GM13977 (cell line): ENCODE measurements around the gene LAMC3.

ENCODE experiments used
- DNase-seq: peaks from one replicate; pipeline ENCODE4 v3.0.0; 2012; ENCODE audit warnings: low spot score
- CTCF ChIP-seq: IDR thresholded peaks from 2 replicates; pipeline ENCODE4 v1.5.1; 2012; ENCODE audit warnings: mild to moderate bottlenecking, control low read depth; ENCODE audit not compliant: insufficient read depth; ENCODE audit errors: extremely low read depth, missing control alignments
- in situ Hi-C: fragments of 300-500 bp; cut with MboI; formaldehyde crosslinking; loops from one replicate; pipeline ENCODE4 v1.12.0; 2022; ENCODE audit warnings: low sequenced_read_pairs, low pct_unique_long_range_greater_than_20kb, mixed read lengths, inconsistent platforms; ENCODE audit not compliant: unreplicated experiment

The LAMC3 gene

GRCh38 chr9:131008086-131008485, 888 bp upstream of the LAMC3 start:
- no peak for TF ChIP-seq CTCF
- no peak for DNase-seq
- in situ Hi-C loops: no loop called here

GRCh38 chr9:131008563-131008908, 438 bp upstream of the LAMC3 start:
- in situ Hi-C loops: no loop called here
- TF ChIP-seq CTCF: no peak

GRCh38 chr9:131010482-131011273, 1.7 kb downstream of the LAMC3 start:
- no peak for TF ChIP-seq CTCF
- no peak for DNase-seq
- in situ Hi-C loops: no loop called here

More at GRCh38 chr9:131008563-131008908, 438 bp upstream of the LAMC3 start:
- DNase-seq: no peak

- in situ Hi-C loops: no loop called here
- TF ChIP-seq CTCF: no peak
- no peak for DNase-seq
These were observed 2.5 kb downstream of the LAMC3 start for GRCh38 chr9:131011274-131012022.

- DNase-seq: no peak
- in situ Hi-C loops: no loop called here
- TF ChIP-seq CTCF: no peak
These were observed 3.0 kb downstream of the LAMC3 start for GRCh38 chr9:131012023-131012334.

GRCh38 chr9:131012396-131012917, 3.5 kb downstream of the LAMC3 start:
- in situ Hi-C loops: no loop called here
- DNase-seq: no peak
- TF ChIP-seq CTCF: no peak
